HepG2 (cell line): ENCODE measurements around the gene SEMA3F. TPM values are rescaled to one million over a fixed set of nuclear protein-coding genes. Genes with fewer than 3 reads are reported as not detected.

Experiments used
- ARID2 ChIP-seq: sonication (generic); formaldehyde crosslinking; IDR thresholded peaks from 2 replicates; pipeline ENCODE4 v1.8.1; 2022; ENCODE audit warnings: mild to moderate bottlenecking, missing genetic modification reagents, borderline replicate concordance
- CBX5 ChIP-seq: sonication (generic); formaldehyde crosslinking; IDR thresholded peaks from 2 replicates; pipeline ENCODE4 v1.4.0; 2020; ENCODE audit warnings: missing genetic modification reagents, borderline replicate concordance
- CC2D1A ChIP-seq: sonication (generic); formaldehyde crosslinking; IDR thresholded peaks from 2 replicates; pipeline ENCODE4 v1.8.1; 2023; ENCODE audit warnings: mild to moderate bottlenecking, missing genetic modification reagents
- CHCHD3 ChIP-seq: sonication (generic); formaldehyde crosslinking; IDR thresholded peaks from 2 replicates; pipeline ENCODE4 v1.8.0; 2022; ENCODE audit warnings: mild to moderate bottlenecking, missing genetic modification reagents, moderate library complexity
- DR1 ChIP-seq: sonication (generic); formaldehyde crosslinking; IDR thresholded peaks from 2 replicates; pipeline ENCODE4 v1.8.0; 2021; ENCODE audit warnings: mild to moderate bottlenecking, missing genetic modification reagents, inconsistent platforms
- ELF3 ChIP-seq: IDR thresholded peaks from 2 replicates; pipeline ENCODE4 v1.6.1; 2016; ENCODE audit warnings: missing genetic modification reagents, missing compliant biosample characterization
- FOXO1 ChIP-seq: sonication (generic); formaldehyde crosslinking; IDR thresholded peaks from 2 replicates; pipeline ENCODE4 v1.4.0; 2020; ENCODE audit warnings: missing genetic modification reagents
- PCBP1 ChIP-seq: fragments of 200-400 bp; formaldehyde crosslinking; IDR thresholded peaks from 2 replicates; pipeline ENCODE4 v1.6.1; 2017; ENCODE audit warnings: mild to moderate bottlenecking, low read depth, low read length, borderline replicate concordance
- PHF20 ChIP-seq: sonication (generic); formaldehyde crosslinking; IDR thresholded peaks from 2 replicates; pipeline ENCODE4 v1.5.0; 2020; ENCODE audit warnings: mild to moderate bottlenecking, missing genetic modification reagents
- PITX1 ChIP-seq: sonication (generic); formaldehyde crosslinking; IDR thresholded peaks from 2 replicates; pipeline ENCODE4 v1.5.1; 2020; ENCODE audit warnings: mild to moderate bottlenecking, missing genetic modification reagents
- STAT5B ChIP-seq: sonication (generic); formaldehyde crosslinking; IDR thresholded peaks from 2 replicates; pipeline ENCODE4 v1.4.0; 2020; ENCODE audit warnings: missing genetic modification reagents
- ZC3H13 ChIP-seq: sonication (generic); formaldehyde crosslinking; IDR thresholded peaks from 2 replicates; pipeline ENCODE4 v1.8.1; 2023; ENCODE audit warnings: mild to moderate bottlenecking, missing genetic modification reagents, moderate library complexity
- ZNF138 ChIP-seq: sonication (generic); formaldehyde crosslinking; IDR thresholded peaks from 2 replicates; pipeline ENCODE4 v1.5.0; 2020; ENCODE audit warnings: mild to moderate bottlenecking, low read depth, missing genetic modification reagents
- ZNF713 ChIP-seq: sonication (generic); formaldehyde crosslinking; IDR thresholded peaks from 2 replicates; pipeline ENCODE4 v1.4.0; 2020; ENCODE audit warnings: mild to moderate bottlenecking, missing genetic modification reagents
- polyA plus RNA-seq, 8 experiments: library from polyadenylated mRNA; depleted of rRNA in 3 of 8; stranded (reverse) in 7 of 8; unstranded in 1 of 8; fragments of >200 nt; fragmentation: Illumina TruSeq in 4 of 8; extraction: Trizol in 4 of 8; gene quantifications; 2 replicates each; pipeline versions ENCODE4 v1.2.1 to v1.2.3, GENCODE V29; 2011 to 2016; ENCODE audit warnings: low read depth in 4 of 8, missing spikeins in 1 of 8, mixed read lengths in 1 of 8; ENCODE audit not compliant: insufficient read depth in 1 of 8
- total RNA-seq, 5 experiments: library from RNA; depleted of rRNA; stranded (reverse); fragments of >200 nt; fragmentation: Illumina TruSeq; extraction: Trizol; gene quantifications; 2 replicates each; pipeline ENCODE4 v1.2.3, GENCODE V29; 2016; ENCODE audit warnings: low read depth in 1 of 5
- TF ChIP-seq, protein P1 (sequence below): sonication (generic); formaldehyde crosslinking; IDR thresholded peaks from 2 replicates; pipeline ENCODE4 v1.4.0; 2020; ENCODE audit warnings: mild to moderate bottlenecking, missing genetic modification reagents
- TF ChIP-seq, protein P2 (sequence below): sonication (generic); formaldehyde crosslinking; conservative IDR thresholded peaks from 2 replicates; pipeline ENCODE4 v1.4.0; 2020; ENCODE audit warnings: mild to moderate bottlenecking, missing genetic modification reagents, moderate library complexity
- TF ChIP-seq, protein P3 (sequence below): IDR thresholded peaks from 2 replicates; pipeline ENCODE4 v1.6.1; 2012; ENCODE audit warnings: inconsistent platforms

Gene SEMA3F
- total and polyA plus RNA-seq, 2 of the 13 experiments (the other 11 are each of a cell fraction or from before 2014, with no cell fraction given), result 7.6 to 17.2 TPM

DNA sequence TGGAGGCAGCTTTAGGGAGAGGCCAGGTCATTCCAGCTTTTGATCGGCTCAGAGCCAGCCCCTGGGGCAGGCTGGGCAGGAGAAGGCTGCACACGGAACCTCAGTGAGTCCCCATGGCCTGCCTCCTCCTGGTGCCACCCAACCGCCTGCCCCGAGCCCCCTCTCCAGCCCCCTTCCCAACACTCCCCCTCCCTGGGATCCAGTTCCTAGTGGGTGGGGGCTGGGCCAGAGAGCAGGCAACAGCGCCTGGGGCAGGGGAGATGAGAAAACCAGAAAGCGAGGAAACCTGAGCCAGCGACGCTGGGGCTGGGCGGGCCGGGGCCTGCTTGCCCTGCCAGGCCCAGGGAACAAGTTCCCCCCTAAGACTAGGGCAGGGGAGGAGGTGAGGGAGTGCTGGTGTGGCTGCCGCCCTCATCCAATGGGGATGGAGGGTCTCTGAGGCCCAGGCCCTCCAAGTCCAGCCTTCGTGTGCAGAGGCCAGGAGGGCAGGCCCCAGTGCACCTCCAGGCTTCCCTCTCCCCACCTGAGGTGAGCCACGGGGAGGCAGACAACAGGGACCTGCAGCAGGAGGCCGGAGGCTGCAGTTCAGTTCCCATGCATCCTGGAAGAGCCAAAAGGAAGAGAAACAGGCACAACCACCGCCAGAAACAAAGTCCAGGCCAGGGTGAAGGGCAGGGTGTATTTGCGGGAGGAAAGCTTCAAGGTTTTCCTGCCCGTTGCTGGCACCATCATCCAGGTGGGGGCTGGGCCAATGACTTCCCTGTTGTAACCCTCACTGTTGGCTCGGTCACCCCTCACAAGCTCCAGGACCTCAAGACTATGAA lies 4.0 kb upstream of the SEMA3F start (continued):
- TF ChIP-seq PHF20 (CRISPR knock-in tag), result no peak
- TF ChIP-seq CHCHD3, result no peak
- peak; percentile 47; the same call in 1 of the 2 replicates for TF ChIP-seq FOXO1 (CRISPR knock-in tag)
- no peak for TF ChIP-seq CC2D1A (CRISPR knock-in tag)
- TF ChIP-seq DR1 (CRISPR knock-in tag), result peak; percentile 63; the same call in 1 of the 2 replicates
- no peak for TF ChIP-seq CBX5
- no peak for TF ChIP-seq STAT5B (CRISPR knock-in tag)
- TF ChIP-seq, protein P1, sequence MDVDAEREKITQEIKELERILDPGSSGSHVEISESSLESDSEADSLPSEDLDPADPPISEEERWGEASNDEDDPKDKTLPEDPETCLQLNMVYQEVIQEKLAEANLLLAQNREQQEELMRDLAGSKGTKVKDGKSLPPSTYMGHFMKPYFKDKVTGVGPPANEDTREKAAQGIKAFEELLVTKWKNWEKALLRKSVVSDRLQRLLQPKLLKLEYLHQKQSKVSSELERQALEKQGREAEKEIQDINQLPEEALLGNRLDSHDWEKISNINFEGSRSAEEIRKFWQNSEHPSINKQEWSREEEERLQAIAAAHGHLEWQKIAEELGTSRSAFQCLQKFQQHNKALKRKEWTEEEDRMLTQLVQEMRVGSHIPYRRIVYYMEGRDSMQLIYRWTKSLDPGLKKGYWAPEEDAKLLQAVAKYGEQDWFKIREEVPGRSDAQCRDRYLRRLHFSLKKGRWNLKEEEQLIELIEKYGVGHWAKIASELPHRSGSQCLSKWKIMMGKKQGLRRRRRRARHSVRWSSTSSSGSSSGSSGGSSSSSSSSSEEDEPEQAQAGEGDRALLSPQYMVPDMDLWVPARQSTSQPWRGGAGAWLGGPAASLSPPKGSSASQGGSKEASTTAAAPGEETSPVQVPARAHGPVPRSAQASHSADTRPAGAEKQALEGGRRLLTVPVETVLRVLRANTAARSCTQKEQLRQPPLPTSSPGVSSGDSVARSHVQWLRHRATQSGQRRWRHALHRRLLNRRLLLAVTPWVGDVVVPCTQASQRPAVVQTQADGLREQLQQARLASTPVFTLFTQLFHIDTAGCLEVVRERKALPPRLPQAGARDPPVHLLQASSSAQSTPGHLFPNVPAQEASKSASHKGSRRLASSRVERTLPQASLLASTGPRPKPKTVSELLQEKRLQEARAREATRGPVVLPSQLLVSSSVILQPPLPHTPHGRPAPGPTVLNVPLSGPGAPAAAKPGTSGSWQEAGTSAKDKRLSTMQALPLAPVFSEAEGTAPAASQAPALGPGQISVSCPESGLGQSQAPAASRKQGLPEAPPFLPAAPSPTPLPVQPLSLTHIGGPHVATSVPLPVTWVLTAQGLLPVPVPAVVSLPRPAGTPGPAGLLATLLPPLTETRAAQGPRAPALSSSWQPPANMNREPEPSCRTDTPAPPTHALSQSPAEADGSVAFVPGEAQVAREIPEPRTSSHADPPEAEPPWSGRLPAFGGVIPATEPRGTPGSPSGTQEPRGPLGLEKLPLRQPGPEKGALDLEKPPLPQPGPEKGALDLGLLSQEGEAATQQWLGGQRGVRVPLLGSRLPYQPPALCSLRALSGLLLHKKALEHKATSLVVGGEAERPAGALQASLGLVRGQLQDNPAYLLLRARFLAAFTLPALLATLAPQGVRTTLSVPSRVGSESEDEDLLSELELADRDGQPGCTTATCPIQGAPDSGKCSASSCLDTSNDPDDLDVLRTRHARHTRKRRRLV (CRISPR knock-in tag), result 0 out of 2 replicates have a peak, but pooled peaks have one; percentile 62
- peak; percentile 18; the same call in 1 of the 2 replicates for TF ChIP-seq PITX1 (CRISPR knock-in tag)
- TF ChIP-seq, protein P2, sequence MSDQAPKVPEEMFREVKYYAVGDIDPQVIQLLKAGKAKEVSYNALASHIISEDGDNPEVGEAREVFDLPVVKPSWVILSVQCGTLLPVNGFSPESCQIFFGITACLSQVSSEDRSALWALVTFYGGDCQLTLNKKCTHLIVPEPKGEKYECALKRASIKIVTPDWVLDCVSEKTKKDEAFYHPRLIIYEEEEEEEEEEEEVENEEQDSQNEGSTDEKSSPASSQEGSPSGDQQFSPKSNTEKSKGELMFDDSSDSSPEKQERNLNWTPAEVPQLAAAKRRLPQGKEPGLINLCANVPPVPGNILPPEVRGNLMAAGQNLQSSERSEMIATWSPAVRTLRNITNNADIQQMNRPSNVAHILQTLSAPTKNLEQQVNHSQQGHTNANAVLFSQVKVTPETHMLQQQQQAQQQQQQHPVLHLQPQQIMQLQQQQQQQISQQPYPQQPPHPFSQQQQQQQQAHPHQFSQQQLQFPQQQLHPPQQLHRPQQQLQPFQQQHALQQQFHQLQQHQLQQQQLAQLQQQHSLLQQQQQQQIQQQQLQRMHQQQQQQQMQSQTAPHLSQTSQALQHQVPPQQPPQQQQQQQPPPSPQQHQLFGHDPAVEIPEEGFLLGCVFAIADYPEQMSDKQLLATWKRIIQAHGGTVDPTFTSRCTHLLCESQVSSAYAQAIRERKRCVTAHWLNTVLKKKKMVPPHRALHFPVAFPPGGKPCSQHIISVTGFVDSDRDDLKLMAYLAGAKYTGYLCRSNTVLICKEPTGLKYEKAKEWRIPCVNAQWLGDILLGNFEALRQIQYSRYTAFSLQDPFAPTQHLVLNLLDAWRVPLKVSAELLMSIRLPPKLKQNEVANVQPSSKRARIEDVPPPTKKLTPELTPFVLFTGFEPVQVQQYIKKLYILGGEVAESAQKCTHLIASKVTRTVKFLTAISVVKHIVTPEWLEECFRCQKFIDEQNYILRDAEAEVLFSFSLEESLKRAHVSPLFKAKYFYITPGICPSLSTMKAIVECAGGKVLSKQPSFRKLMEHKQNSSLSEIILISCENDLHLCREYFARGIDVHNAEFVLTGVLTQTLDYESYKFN (CRISPR knock-in tag), result peak; percentile 35
- no peak for TF ChIP-seq ZNF713 (CRISPR knock-in tag)
- no peak for TF ChIP-seq ARID2 (CRISPR knock-in tag)
- TF ChIP-seq, protein P3, sequence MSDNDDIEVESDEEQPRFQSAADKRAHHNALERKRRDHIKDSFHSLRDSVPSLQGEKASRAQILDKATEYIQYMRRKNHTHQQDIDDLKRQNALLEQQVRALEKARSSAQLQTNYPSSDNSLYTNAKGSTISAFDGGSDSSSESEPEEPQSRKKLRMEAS, result peak; percentile 45
- TF ChIP-seq ELF3, result 0 out of 2 replicates have a peak, but pooled peaks have one; percentile 6
- no peak for TF ChIP-seq ZNF138 (CRISPR knock-in tag)
- 0 out of 2 replicates have a peak, but pooled peaks have one; percentile 47 for TF ChIP-seq PCBP1
- TF ChIP-seq ZC3H13 (CRISPR knock-in tag), result no peak
